ENCODE data around the gene PDE8A.

DNA sequence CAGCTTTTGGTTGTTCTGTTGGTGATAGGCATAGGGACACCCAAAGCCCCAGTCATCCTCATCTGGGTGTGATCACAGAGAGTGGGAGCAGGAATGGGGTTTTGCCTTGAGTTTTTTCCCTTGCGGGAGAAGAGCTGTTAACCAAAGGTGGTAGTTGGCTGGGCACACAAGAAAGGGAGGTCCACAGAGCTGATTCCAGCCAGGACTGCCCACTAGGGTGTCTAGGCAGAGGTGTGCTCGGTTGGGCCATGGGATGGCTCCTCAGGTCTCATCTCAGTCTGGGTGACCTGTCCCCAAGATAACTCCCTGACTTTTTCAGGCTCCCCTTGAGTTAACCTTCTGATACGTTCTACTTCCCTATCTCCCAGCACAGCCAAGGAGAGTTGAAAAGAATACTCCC, 134.8 kb downstream of the PDE8A start:
- TF ChIP-seq GATA3 (IDR thresholded peaks at IDR 0.05; ENCODE audit: low read depth, low read length) (no peak), GATA2 (IDR thresholded peaks at IDR 0.05; ENCODE audit: low read depth, low read length) (no peak)
